ENCODE data around the gene DNAJA2.

DNA sequence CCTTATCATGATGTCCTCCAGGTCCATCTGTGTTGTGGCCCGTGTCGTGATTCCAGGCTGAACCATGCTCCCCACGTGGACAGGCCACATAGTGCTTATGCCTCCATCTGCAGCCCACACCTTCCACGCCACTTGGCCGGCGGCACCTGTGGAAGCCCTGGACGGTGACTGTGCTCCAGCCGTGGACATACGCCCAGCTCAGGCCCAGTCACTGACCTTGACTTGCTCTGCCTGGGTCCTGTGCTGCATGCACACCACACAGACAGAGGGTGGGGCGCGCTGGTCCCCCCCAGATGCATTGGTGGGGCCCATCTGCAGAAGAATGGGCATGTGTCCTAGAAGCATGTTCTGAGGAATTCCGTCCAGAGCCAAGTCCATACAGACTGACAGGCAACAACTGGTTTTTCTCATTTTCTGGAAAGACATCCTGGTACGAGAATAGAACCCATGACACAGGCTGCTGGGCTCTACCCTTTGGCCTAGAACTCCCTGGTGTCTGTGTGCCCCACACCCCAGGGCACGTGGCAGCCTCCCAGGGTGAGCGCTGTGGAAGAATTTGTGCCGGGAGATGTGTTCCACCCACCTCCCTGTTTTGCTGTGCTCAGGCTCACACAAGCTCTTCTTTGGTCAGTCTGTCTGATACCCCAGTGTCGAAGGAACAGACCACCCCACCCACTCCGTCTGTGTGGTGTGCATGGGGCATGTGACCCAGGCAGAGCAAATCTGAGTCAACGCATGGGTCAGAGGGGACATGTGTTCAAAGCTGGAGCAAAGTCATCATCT is 49.8 kb downstream of the DNAJA2 start:
- TF ChIP-seq, protein P1, sequence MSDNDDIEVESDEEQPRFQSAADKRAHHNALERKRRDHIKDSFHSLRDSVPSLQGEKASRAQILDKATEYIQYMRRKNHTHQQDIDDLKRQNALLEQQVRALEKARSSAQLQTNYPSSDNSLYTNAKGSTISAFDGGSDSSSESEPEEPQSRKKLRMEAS (IDR thresholded peaks at IDR 0.05) = no peak
- TF ChIP-seq, protein P2, sequence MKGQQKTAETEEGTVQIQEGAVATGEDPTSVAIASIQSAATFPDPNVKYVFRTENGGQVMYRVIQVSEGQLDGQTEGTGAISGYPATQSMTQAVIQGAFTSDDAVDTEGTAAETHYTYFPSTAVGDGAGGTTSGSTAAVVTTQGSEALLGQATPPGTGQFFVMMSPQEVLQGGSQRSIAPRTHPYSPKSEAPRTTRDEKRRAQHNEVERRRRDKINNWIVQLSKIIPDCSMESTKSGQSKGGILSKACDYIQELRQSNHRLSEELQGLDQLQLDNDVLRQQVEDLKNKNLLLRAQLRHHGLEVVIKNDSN (IDR thresholded peaks at IDR 0.05) = no peak
- no peak for TF ChIP-seq YY1 (IDR thresholded peaks at IDR 0.05; ENCODE audit: low read depth)
